Stimulated activated memory B cell treated with anti-CD40 and anti-IgM and Interleukin-4, amounts not matched to agents 10 μg/mL and 1 μg/mL and 100 μg/mL, for 72 hours (primary cell): ENCODE results near the gene NRXN3.
"Not testable (repeated sequence)": the region's sequence is repeated elsewhere in the genome, so short reads cannot be mapped to it uniquely, and the experiment has no call there.

Experiments used
- ATAC-seq: fragments of 150-1000 bp; cut with Tn5 transposase; 2 replicates; pipeline ENCODE4 v1.10.0; 2021
- H3K27ac Mint-ChIP-seq: one replicate; pipeline ENCODE4 v1.8.0; 2022; ENCODE audit warnings: mild to moderate bottlenecking, mixed read lengths
- H3K27me3 Mint-ChIP-seq: one replicate; pipeline ENCODE4 v1.8.0; 2022; ENCODE audit warnings: mixed read lengths
- H3K36me3 Mint-ChIP-seq: one replicate; pipeline ENCODE4 v1.8.0; 2022; ENCODE audit warnings: mixed read lengths
- H3K4me1 Mint-ChIP-seq: one replicate; pipeline ENCODE4 v1.8.0; 2022; ENCODE audit warnings: mixed read lengths
- H3K4me3 Mint-ChIP-seq: one replicate; pipeline ENCODE4 v1.8.0; 2022; ENCODE audit warnings: mild to moderate bottlenecking, moderate library complexity, mixed read lengths
- H3K9me3 Mint-ChIP-seq: one replicate; pipeline ENCODE4 v1.8.0; 2022; ENCODE audit warnings: mixed read lengths

Gene NRXN3

GRCh38 chr14:78541788-78542187 lies 371.6 kb downstream of the NRXN3 start:
- H3K27ac Mint-ChIP-seq, H3K27me3 Mint-ChIP-seq, H3K4me1 Mint-ChIP-seq, H3K4me3 Mint-ChIP-seq, ATAC-seq, H3K36me3 Mint-ChIP-seq: not testable (repeated sequence)
- peaks cover 11% of the 10 kb centered on the region for H3K9me3 Mint-ChIP-seq

GRCh38 chr14:78543433-78543832 lies 373.3 kb downstream of the NRXN3 start:
- H3K36me3 Mint-ChIP-seq, result no peaks in the 10 kb centered on the region
- H3K4me1 Mint-ChIP-seq, result no peaks in the 10 kb centered on the region
- ATAC-seq, result no peak
- no peak overlapping the region for H3K27ac Mint-ChIP-seq
- no peak overlapping the region for H3K4me3 Mint-ChIP-seq
- H3K9me3 Mint-ChIP-seq, result peaks cover 11% of the 10 kb centered on the region
- H3K27me3 Mint-ChIP-seq, result no peaks in the 10 kb centered on the region

GRCh38 chr14:78561074-78561473 lies 390.9 kb downstream of the NRXN3 start:
- Mint-ChIP-seq H3K27ac (no peak overlapping the region), H3K36me3 (no peaks in the 10 kb centered on the region), H3K4me1 (peaks cover 1% of the 10 kb centered on the region), H3K4me3 (no peak overlapping the region), H3K9me3 (no peaks in the 10 kb centered on the region), H3K27me3 (no peaks in the 10 kb centered on the region)
- ATAC-seq, result no peak

- Mint-ChIP-seq H3K27me3 (no peaks in the 10 kb centered on the region), H3K4me1 (peaks cover 11% of the 10 kb centered on the region), H3K4me3 (peak overlapping the region; percentile 19), H3K36me3 (no peaks in the 10 kb centered on the region), H3K27ac (no peak overlapping the region), H3K9me3 (peaks cover 3% of the 10 kb centered on the region)
- peak; percentile 82 for ATAC-seq
These were observed 396.1 kb downstream of the NRXN3 start for GRCh38 chr14:78566026-78566858.

- Mint-ChIP-seq H3K4me1 (peaks cover 11% of the 10 kb centered on the region), H3K4me3 (no peak overlapping the region), H3K9me3 (peaks cover 4% of the 10 kb centered on the region), H3K27me3 (no peaks in the 10 kb centered on the region), H3K36me3 (no peaks in the 10 kb centered on the region), H3K27ac (no peak overlapping the region)
- no peak for ATAC-seq
These were observed 396.6 kb downstream of the NRXN3 start for GRCh38 chr14:78566859-78567172.

- no peak overlapping the region for H3K4me3 Mint-ChIP-seq
- no peaks in the 10 kb centered on the region for H3K36me3 Mint-ChIP-seq
- H3K27ac Mint-ChIP-seq, result no peak overlapping the region
- no peaks in the 10 kb centered on the region for H3K27me3 Mint-ChIP-seq
- peaks cover 11% of the 10 kb centered on the region for H3K4me1 Mint-ChIP-seq
- H3K9me3 Mint-ChIP-seq, result peaks cover 4% of the 10 kb centered on the region
- ATAC-seq, result no peak
These were observed 397.2 kb downstream of the NRXN3 start for GRCh38 chr14:78567343-78567742.

GRCh38 chr14:78573736-78574135 lies 403.6 kb downstream of the NRXN3 start:
- H3K4me3 Mint-ChIP-seq, H3K27me3 Mint-ChIP-seq, H3K27ac Mint-ChIP-seq, H3K36me3 Mint-ChIP-seq, ATAC-seq, H3K4me1 Mint-ChIP-seq: not testable (repeated sequence)
- peaks cover 20% of the 10 kb centered on the region for H3K9me3 Mint-ChIP-seq

- H3K4me1 Mint-ChIP-seq, result no peaks in the 10 kb centered on the region
- H3K4me3 Mint-ChIP-seq, result no peak overlapping the region
- H3K9me3 Mint-ChIP-seq, result peaks cover 16% of the 10 kb centered on the region
- H3K27ac Mint-ChIP-seq, result no peak overlapping the region
- no peak for ATAC-seq
- H3K27me3 Mint-ChIP-seq, result no peaks in the 10 kb centered on the region
- H3K36me3 Mint-ChIP-seq, result peaks cover 5% of the 10 kb centered on the region
These were observed 406.4 kb downstream of the NRXN3 start for GRCh38 chr14:78576437-78577166.

GRCh38 chr14:78581229-78581628 lies 411.1 kb downstream of the NRXN3 start:
- peak; percentile 44 for ATAC-seq
- Mint-ChIP-seq H3K27ac (no peak overlapping the region), H3K36me3 (no peaks in the 10 kb centered on the region), H3K9me3 (no peaks in the 10 kb centered on the region), H3K27me3 (peaks cover 6% of the 10 kb centered on the region), H3K4me1 (no peaks in the 10 kb centered on the region), H3K4me3 (no peak overlapping the region)

GRCh38 chr14:78586681-78587080 lies 416.5 kb downstream of the NRXN3 start:
- H3K4me3 Mint-ChIP-seq, result no peak overlapping the region
- H3K27me3 Mint-ChIP-seq, result peaks cover 6% of the 10 kb centered on the region
- ATAC-seq, result no peak
- H3K4me1 Mint-ChIP-seq, result no peaks in the 10 kb centered on the region
- H3K27ac Mint-ChIP-seq, result no peak overlapping the region
- H3K9me3 Mint-ChIP-seq, result no peaks in the 10 kb centered on the region
- H3K36me3 Mint-ChIP-seq, result no peaks in the 10 kb centered on the region

- Mint-ChIP-seq H3K27ac (no peak overlapping the region), H3K36me3 (no peaks in the 10 kb centered on the region), H3K27me3 (peaks cover 6% of the 10 kb centered on the region)
These were observed 418.7 kb downstream of the NRXN3 start for GRCh38 chr14:78588906-78589305.

GRCh38 chr14:78592616-78593219 lies 422.5 kb downstream of the NRXN3 start:
- H3K9me3 Mint-ChIP-seq, result no peaks in the 10 kb centered on the region
- H3K36me3 Mint-ChIP-seq, result no peaks in the 10 kb centered on the region
- ATAC-seq, result no peak
- no peak overlapping the region for H3K4me3 Mint-ChIP-seq
- no peaks in the 10 kb centered on the region for H3K27me3 Mint-ChIP-seq
- H3K27ac Mint-ChIP-seq, result no peak overlapping the region
- no peaks in the 10 kb centered on the region for H3K4me1 Mint-ChIP-seq

More at GRCh38 chr14:78588906-78589305, 418.7 kb downstream of the NRXN3 start:
- no peaks in the 10 kb centered on the region for H3K4me1 Mint-ChIP-seq
- ATAC-seq, result no peak
- no peak overlapping the region for H3K4me3 Mint-ChIP-seq
- H3K9me3 Mint-ChIP-seq, result no peaks in the 10 kb centered on the region

GRCh38 chr14:78593949-78594348 lies 423.8 kb downstream of the NRXN3 start:
- Mint-ChIP-seq H3K9me3 (no peaks in the 10 kb centered on the region), H3K36me3 (no peaks in the 10 kb centered on the region), H3K4me3 (no peak overlapping the region)

GRCh38 chr14:78595797-78596196 lies 425.6 kb downstream of the NRXN3 start:
- Mint-ChIP-seq H3K27me3 (no peaks in the 10 kb centered on the region), H3K4me3 (no peak overlapping the region), H3K9me3 (no peaks in the 10 kb centered on the region), H3K27ac (no peak overlapping the region), H3K36me3 (no peaks in the 10 kb centered on the region), H3K4me1 (no peaks in the 10 kb centered on the region)
- no peak for ATAC-seq

More at GRCh38 chr14:78593949-78594348, 423.8 kb downstream of the NRXN3 start:
- Mint-ChIP-seq H3K27ac (no peak overlapping the region), H3K27me3 (no peaks in the 10 kb centered on the region), H3K4me1 (no peaks in the 10 kb centered on the region)
- no peak for ATAC-seq

- Mint-ChIP-seq H3K36me3 (no peaks in the 10 kb centered on the region), H3K27ac (no peak overlapping the region), H3K27me3 (no peaks in the 10 kb centered on the region), H3K9me3 (no peaks in the 10 kb centered on the region), H3K4me3 (no peak overlapping the region), H3K4me1 (no peaks in the 10 kb centered on the region)
- ATAC-seq, result peak; percentile 76
These were observed 428.1 kb downstream of the NRXN3 start for GRCh38 chr14:78598046-78598920.
